NT2/D1 (cell line): Measurements from ENCODE around the gene HNRNPR.
"Not testable (repeated sequence)": the region's sequence is repeated elsewhere in the genome, so short reads cannot be mapped to it uniquely, and the experiment has no call there.

Source experiments
- DNase-seq: peaks from one replicate; pipeline ENCODE4 v3.0.0-alpha.2; 2011; ENCODE audit warnings: low read depth, low spot score
- H3K27me3 ChIP-seq: 2 replicates; pipeline ENCODE4 v1.6.0; 2011; ENCODE audit warnings: mild to moderate bottlenecking; ENCODE audit not compliant: insufficient read length, insufficient read depth
- H3K36me3 ChIP-seq: 2 replicates; pipeline ENCODE4 v1.6.1; 2011; ENCODE audit warnings: mild to moderate bottlenecking, low read length, mixed read lengths; ENCODE audit not compliant: insufficient read depth, insufficient read length
- H3K4me1 ChIP-seq: 2 replicates; pipeline ENCODE4 v1.5.1; 2011; ENCODE audit not compliant: insufficient read depth, insufficient read length
- H3K4me3 ChIP-seq: 2 replicates; pipeline ENCODE4 v1.5.1; 2011; ENCODE audit warnings: low read depth; ENCODE audit not compliant: insufficient read length
- H3K9ac ChIP-seq: 2 replicates; pipeline ENCODE4 v1.6.0; 2011; ENCODE audit warnings: low read depth; ENCODE audit not compliant: insufficient read length
- H3K9me3 ChIP-seq: 2 replicates; pipeline ENCODE4 v1.5.1; 2011; ENCODE audit warnings: mild to moderate bottlenecking, low read length; ENCODE audit not compliant: insufficient read depth
- SUZ12 ChIP-seq: IDR thresholded peaks from 2 replicates; pipeline ENCODE4 v1.6.1; 2011; ENCODE audit not compliant: insufficient read length, insufficient read depth; ENCODE audit errors: extremely low read depth
- YY1 ChIP-seq: IDR thresholded peaks from 2 replicates; pipeline ENCODE4 v1.6.1; 2011; ENCODE audit not compliant: insufficient read length, insufficient read depth
- ZNF274 ChIP-seq: IDR thresholded peaks from 2 replicates; pipeline ENCODE4 v1.6.1; 2011; ENCODE audit warnings: mild to moderate bottlenecking, low read depth, low read length

HNRNPR gene

GRCh38 chr1:23283667-23284602 is 60.1 kb downstream of the HNRNPR start:
- H3K36me3 ChIP-seq: peaks cover 45% of the 10 kb centered on the region
- no peak for TF ChIP-seq ZNF274
- no peak for TF ChIP-seq SUZ12
- TF ChIP-seq YY1: no peak
- no peak for DNase-seq
- H3K9ac ChIP-seq: no peak overlapping the region
- H3K4me3 ChIP-seq: no peak overlapping the region
- H3K4me1 ChIP-seq: no peaks in the 10 kb centered on the region
- no peaks in the 10 kb centered on the region for H3K9me3 ChIP-seq
- H3K27me3 ChIP-seq: no peaks in the 10 kb centered on the region

GRCh38 chr1:23282957-23283356 is 61.1 kb downstream of the HNRNPR start:
- Histone ChIP-seq H3K4me3 (no peak overlapping the region), H3K27me3 (no peaks in the 10 kb centered on the region), H3K9ac (no peak overlapping the region), H3K36me3 (peaks cover 37% of the 10 kb centered on the region), H3K9me3 (no peaks in the 10 kb centered on the region), H3K4me1 (no peaks in the 10 kb centered on the region)
- TF ChIP-seq ZNF274 (no peak), YY1 (no peak), SUZ12 (no peak)
- DNase-seq: no peak

DNA sequence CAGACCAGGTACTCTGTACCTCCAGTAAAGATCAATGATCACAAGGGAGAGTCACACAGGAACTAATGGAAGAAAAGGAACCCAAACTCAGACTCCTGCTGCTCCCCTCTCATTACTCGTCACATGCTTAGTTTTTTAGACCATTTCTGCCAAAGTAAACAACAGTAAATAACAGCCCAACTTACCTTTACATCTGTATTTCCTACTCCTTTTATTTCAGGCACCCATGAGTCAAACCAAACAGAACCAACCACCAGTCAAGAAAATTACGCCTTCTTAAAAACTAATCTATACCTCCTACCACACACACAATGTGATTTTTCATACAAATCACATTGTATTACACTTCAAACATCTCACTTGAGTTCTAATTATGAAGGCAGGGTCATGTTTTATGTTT is 65.4 kb downstream of the HNRNPR start:
- no peak overlapping the region for H3K4me3 ChIP-seq
- H3K27me3 ChIP-seq: no peaks in the 10 kb centered on the region
- no peaks in the 10 kb centered on the region for H3K4me1 ChIP-seq
- H3K9ac ChIP-seq: no peak overlapping the region
- H3K9me3 ChIP-seq: no peaks in the 10 kb centered on the region
- H3K36me3 ChIP-seq: peaks cover 25% of the 10 kb centered on the region
- no peak for DNase-seq
- TF ChIP-seq ZNF274 (no peak), YY1 (no peak), SUZ12 (no peak)

- no peak overlapping the region for H3K9ac ChIP-seq
These were observed 67.6 kb downstream of the HNRNPR start for GRCh38 chr1:23276531-23276930.

DNA sequence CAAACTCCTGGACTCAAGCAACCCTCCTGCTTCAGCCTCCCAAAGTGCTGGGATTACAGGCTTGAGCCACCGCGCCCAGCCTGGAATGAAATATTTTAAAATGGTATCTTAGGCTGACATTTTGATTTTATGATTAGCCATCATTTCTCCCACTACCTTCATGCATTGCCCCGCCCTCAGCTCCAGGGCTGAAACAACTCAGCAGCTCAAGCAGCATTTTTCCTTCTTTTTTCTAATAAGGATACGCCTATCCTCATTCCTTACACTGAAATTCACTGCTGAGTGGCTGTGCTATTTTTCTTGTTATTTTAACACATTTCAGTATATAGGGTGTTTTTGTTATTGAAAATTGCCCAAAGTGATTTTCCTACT is 70.0 kb downstream of the HNRNPR start:
- Histone ChIP-seq H3K9me3 (no peaks in the 10 kb centered on the region), H3K27me3 (no peaks in the 10 kb centered on the region), H3K4me1 (no peaks in the 10 kb centered on the region), H3K36me3 (no peaks in the 10 kb centered on the region), H3K4me3 (no peak overlapping the region), H3K9ac (no peak overlapping the region)
- TF ChIP-seq SUZ12 (no peak), ZNF274 (no peak), YY1 (no peak)
- DNase-seq: no peak

More at GRCh38 chr1:23276531-23276930, 67.6 kb downstream of the HNRNPR start:
- Histone ChIP-seq H3K9me3 (no peaks in the 10 kb centered on the region), H3K27me3 (no peaks in the 10 kb centered on the region), H3K4me3 (no peak overlapping the region), H3K4me1 (no peaks in the 10 kb centered on the region), H3K36me3 (peaks cover 3% of the 10 kb centered on the region)
- DNase-seq: no peak
- TF ChIP-seq SUZ12: no peak
- no peak for TF ChIP-seq ZNF274
- TF ChIP-seq YY1: no peak

DNA sequence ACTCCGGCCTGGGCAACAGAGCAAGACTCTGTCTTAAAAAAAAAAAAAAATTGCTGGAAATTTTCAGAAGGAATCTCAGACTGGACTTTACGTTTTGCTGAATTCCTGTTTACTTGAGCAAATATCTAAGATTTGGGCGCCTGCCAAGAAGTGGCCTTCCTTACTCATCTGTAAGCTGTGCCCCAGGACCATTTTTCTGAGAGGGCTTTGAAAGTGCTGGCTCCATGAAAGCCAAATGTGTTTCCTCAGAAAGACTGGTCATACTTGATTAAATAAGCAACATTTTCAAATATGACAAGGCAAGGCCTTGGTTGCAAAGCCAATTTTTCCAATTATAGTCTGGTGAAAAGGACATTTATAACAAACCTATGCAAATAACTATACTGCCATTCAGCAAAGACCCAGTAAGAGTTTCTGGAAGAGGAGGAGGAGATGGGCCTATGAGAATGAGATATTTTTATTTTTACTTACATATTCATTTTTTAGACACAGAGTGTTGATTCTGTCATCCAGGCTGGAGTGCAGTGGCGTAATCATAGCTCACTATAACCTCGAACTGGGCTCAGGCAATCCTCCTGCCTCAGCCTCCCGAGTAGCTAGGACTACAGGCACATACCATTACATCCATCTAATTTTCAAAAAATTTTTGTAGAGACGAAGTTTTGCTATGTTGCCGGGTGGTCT is 70.5 kb downstream of the HNRNPR start:
- Histone ChIP-seq H3K4me3 (no peak overlapping the region), H3K27me3 (no peaks in the 10 kb centered on the region), H3K4me1 (no peaks in the 10 kb centered on the region), H3K36me3 (no peaks in the 10 kb centered on the region), H3K9ac (no peak overlapping the region), H3K9me3 (no peaks in the 10 kb centered on the region)
- DNase-seq: no peak
- no peak for TF ChIP-seq SUZ12
- no peak for TF ChIP-seq ZNF274
- no peak for TF ChIP-seq YY1

GRCh38 chr1:23263380-23263887 is 80.7 kb downstream of the HNRNPR start:
- Histone ChIP-seq H3K9ac (no peak overlapping the region), H3K27me3 (peaks cover 15% of the 10 kb centered on the region), H3K4me1 (peaks cover under 1% of the 10 kb centered on the region), H3K36me3 (no peaks in the 10 kb centered on the region), H3K9me3 (no peaks in the 10 kb centered on the region), H3K4me3 (no peak overlapping the region)
- TF ChIP-seq ZNF274 (no peak), SUZ12 (no peak), YY1 (no peak)
- peak; percentile 85 for DNase-seq

- not testable (repeated sequence) for H3K4me1 ChIP-seq, H3K4me3 ChIP-seq, H3K9me3 ChIP-seq, H3K9ac ChIP-seq, DNase-seq, H3K36me3 ChIP-seq
- peaks cover 15% of the 10 kb centered on the region for H3K27me3 ChIP-seq
These were observed 86.0 kb downstream of the HNRNPR start for GRCh38 chr1:23258082-23258481.

GRCh38 chr1:23257371-23257770 is 86.7 kb downstream of the HNRNPR start:
- not testable (repeated sequence) for DNase-seq, H3K36me3 ChIP-seq, H3K9me3 ChIP-seq, H3K9ac ChIP-seq, H3K4me3 ChIP-seq, H3K4me1 ChIP-seq
- peaks cover 15% of the 10 kb centered on the region for H3K27me3 ChIP-seq
